ENCODE data around the gene CHEK2.

DNA sequence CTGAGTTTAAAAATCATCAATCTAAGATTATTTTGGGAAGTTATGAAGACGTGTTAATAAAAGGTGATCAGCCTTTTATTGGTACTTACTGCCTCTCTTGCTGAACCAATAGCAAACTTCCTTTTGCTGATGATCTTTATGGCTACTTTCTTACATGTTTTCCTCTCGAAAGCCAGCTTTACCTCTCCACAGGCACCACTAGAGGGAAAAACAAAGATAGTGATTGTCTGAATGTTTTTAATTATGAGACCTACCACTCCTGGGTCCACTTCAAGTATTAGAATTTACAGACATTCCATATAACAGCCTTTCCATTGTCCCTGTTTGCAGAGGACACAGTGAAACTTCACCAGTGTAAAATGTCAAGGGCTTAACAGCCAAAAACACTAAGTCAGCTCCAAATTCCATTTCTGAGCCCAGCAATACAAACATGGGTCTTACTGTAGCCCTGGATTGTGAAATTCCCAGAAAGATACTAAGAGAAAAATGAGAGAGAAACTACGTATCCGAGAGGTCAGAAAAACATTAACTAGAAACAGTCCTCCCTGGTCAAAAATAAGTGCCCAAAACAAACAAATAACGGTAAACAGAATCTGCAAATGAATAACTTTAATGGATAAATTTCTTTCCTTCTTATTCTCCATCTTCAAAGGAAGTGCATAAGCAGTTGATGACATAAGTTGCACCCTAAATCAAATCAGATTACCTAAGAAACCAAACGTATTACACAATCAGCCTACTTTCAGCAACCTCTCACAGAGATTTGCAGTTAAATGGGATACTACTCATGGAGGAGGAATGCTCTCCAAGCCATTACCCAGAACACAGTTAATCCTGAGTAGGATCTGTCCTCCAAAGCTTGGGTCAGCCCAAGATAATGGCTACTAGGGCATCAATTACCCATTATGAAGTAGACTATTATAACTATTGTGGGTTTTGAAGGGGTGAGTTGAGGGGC is 29.5 kb downstream of the CHEK2 start:
- TF ChIP-seq, protein P1, sequence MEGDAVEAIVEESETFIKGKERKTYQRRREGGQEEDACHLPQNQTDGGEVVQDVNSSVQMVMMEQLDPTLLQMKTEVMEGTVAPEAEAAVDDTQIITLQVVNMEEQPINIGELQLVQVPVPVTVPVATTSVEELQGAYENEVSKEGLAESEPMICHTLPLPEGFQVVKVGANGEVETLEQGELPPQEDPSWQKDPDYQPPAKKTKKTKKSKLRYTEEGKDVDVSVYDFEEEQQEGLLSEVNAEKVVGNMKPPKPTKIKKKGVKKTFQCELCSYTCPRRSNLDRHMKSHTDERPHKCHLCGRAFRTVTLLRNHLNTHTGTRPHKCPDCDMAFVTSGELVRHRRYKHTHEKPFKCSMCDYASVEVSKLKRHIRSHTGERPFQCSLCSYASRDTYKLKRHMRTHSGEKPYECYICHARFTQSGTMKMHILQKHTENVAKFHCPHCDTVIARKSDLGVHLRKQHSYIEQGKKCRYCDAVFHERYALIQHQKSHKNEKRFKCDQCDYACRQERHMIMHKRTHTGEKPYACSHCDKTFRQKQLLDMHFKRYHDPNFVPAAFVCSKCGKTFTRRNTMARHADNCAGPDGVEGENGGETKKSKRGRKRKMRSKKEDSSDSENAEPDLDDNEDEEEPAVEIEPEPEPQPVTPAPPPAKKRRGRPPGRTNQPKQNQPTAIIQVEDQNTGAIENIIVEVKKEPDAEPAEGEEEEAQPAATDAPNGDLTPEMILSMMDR (IDR thresholded peaks at IDR 0.05; ENCODE audit: low read length): no peak
- no peak for TF ChIP-seq EZH2 (optimal IDR thresholded peaks at IDR 0.05; ENCODE audit: low read depth, low read length)
